H1 (cell line): ENCODE results near the gene DCHS1. TPM values are rescaled to one million over a fixed set of nuclear protein-coding genes. Genes with fewer than 3 reads are reported as not detected.

Experiments
- CTCF ChIA-PET: fragments of 300-600 bp; sonication (Branson Sonifier 250); formaldehyde crosslinking; loops from one replicate; lab custom pipeline; 2021; ENCODE audit not compliant: partially characterized antibody; lab: Charles Lee
- POLR2A ChIA-PET: fragments of 300-600 bp; sonication (Branson Sonifier 250); formaldehyde crosslinking; loops from one replicate; lab custom pipeline; 2021; ENCODE audit warnings: inconsistent platforms; ENCODE audit not compliant: partially characterized antibody; lab: Charles Lee
- DNase-seq, 2 experiments: peaks; one replicate each; pipeline versions ENCODE4 v3.0.0 to v3.0.0-alpha.2; 2010 to 2022; ENCODE audit warnings: low spot score in 2 of 2, low read depth in 1 of 2, mixed read lengths in 1 of 2
- FAIRE-seq: peaks from 2 replicates; lab custom pipeline; 2011; peaks lifted over from hg19 to GRCh38; lab: Jason Lieb, UNC
- H2AFZ ChIP-seq: 2 replicates; pipeline ENCODE4 v1.8.1; 2012; ENCODE audit warnings: low read length, inconsistent platforms
- H2AK5ac ChIP-seq: 2 replicates; pipeline ENCODE4 v1.6.1; 2013; ENCODE audit warnings: low read depth, low read length
- H2BK120ac ChIP-seq: replicated peaks from 2 replicates; pipeline ENCODE3; 2013; ENCODE audit warnings: low read depth, low read length, inconsistent platforms
- H2BK12ac ChIP-seq: 2 replicates; pipeline ENCODE4 v1.6.1; 2013; ENCODE audit warnings: low read depth, low read length
- H2BK15ac ChIP-seq: 2 replicates; pipeline ENCODE4 v1.6.1; 2013; ENCODE audit warnings: low read length
- H2BK20ac ChIP-seq: 2 replicates; pipeline ENCODE4 v1.6.1; 2013; ENCODE audit warnings: low read length
- H2BK5ac ChIP-seq: 2 replicates; pipeline ENCODE4 v1.6.1; 2013; ENCODE audit warnings: low read depth, low read length
- H3K14ac ChIP-seq: 2 replicates; pipeline ENCODE4 v1.6.1; 2013; ENCODE audit warnings: inconsistent platforms; ENCODE audit not compliant: insufficient read length
- H3K18ac ChIP-seq: 2 replicates; pipeline ENCODE4 v1.6.1; 2013; ENCODE audit warnings: low read length; ENCODE audit errors: extremely low read depth
- H3K23ac ChIP-seq: 2 replicates; pipeline ENCODE4 v1.6.1; 2013; ENCODE audit warnings: inconsistent platforms; ENCODE audit not compliant: insufficient read length
- H3K23me2 ChIP-seq: 2 replicates; pipeline ENCODE4 v1.6.1; 2013; ENCODE audit warnings: low read depth, low read length
- H3K27ac ChIP-seq: 2 replicates; pipeline ENCODE4 v1.6.1; 2011; ENCODE audit warnings: low read depth, low read length, inconsistent platforms
- H3K27me3 ChIP-seq, 4 experiments: replicated peaks in 1 of 4; 1 replicate in 1 of 4; 2 replicates in 3 of 4; pipeline versions ENCODE4 v1.6.1 to v1.8.1; 2011 to 2013; ENCODE audit warnings: low read length in 3 of 4, mild to moderate bottlenecking in 3 of 4, inconsistent platforms in 2 of 4, mixed read lengths in 2 of 4, moderate library complexity in 1 of 4; ENCODE audit not compliant: control insufficient read depth in 3 of 4, insufficient read depth in 3 of 4; ENCODE audit errors: extremely low read depth in 1 of 4
- H3K36me3 ChIP-seq, 4 experiments: 2 replicates each; pipeline versions ENCODE4 v1.6.1 to v1.8.1; 2011 to 2013; ENCODE audit warnings: mild to moderate bottlenecking in 4 of 4, low read length in 3 of 4, moderate library complexity in 2 of 4, control low read depth in 1 of 4, inconsistent platforms in 1 of 4; ENCODE audit not compliant: insufficient read depth in 4 of 4, control insufficient read depth in 2 of 4
- H3K4ac ChIP-seq: replicated peaks from 2 replicates; pipeline ENCODE3; 2013; ENCODE audit warnings: low read length, low read depth, mixed read lengths, inconsistent platforms; ENCODE audit not compliant: insufficient read length
- H3K4me1 ChIP-seq, 4 experiments: replicated peaks in 1 of 4; 1 replicate in 1 of 4; 2 replicates in 3 of 4; pipeline versions ENCODE4 v1.6.1 to v1.8.1; 2011 to 2013; ENCODE audit warnings: low read length in 3 of 4, inconsistent platforms in 2 of 4, mixed read lengths in 1 of 4; ENCODE audit not compliant: insufficient read depth in 4 of 4, control insufficient read depth in 3 of 4
- H3K4me2 ChIP-seq, 2 experiments: 2 replicates each; pipeline versions ENCODE4 v1.6.1 to v1.8.1; 2011 to 2013; ENCODE audit warnings: low read depth in 2 of 2, low read length in 2 of 2, control low read depth in 1 of 2, inconsistent platforms in 1 of 2, mild to moderate bottlenecking in 1 of 2; ENCODE audit not compliant: insufficient read depth in 1 of 2
- H3K4me3 ChIP-seq, 4 experiments: fragments of 200-600, 300-600 bp in 1 of 4; sonication (generic), shearing (Covaris generic), sonication (Bioruptor Twin) in 1 of 4; 2 replicates each; pipeline versions ENCODE4 v1.5.1 to v1.8.1; 2011 to 2016; ENCODE audit warnings: low read length in 4 of 4, low read depth in 3 of 4, control low read depth in 2 of 4, inconsistent platforms in 2 of 4, mild to moderate bottlenecking in 2 of 4, mixed read lengths in 1 of 4, moderate library complexity in 1 of 4; ENCODE audit not compliant: insufficient read depth in 2 of 4; ENCODE audit errors: extremely low read depth in 1 of 4
- H3K56ac ChIP-seq: replicated peaks from 2 replicates; pipeline ENCODE3; 2013; ENCODE audit warnings: low read depth, mild to moderate bottlenecking, mixed read lengths, low read length, inconsistent platforms; ENCODE audit not compliant: insufficient read length
- H3K79me1 ChIP-seq: 2 replicates; pipeline ENCODE4 v1.6.1; 2013; ENCODE audit warnings: low read depth, low read length, control low read depth
- H3K79me2 ChIP-seq, 2 experiments: 2 replicates each; pipeline versions ENCODE4 v1.6.1 to v1.8.1; 2012 to 2013; ENCODE audit warnings: low read length in 2 of 2, mild to moderate bottlenecking in 2 of 2, inconsistent platforms in 1 of 2; ENCODE audit not compliant: insufficient read depth in 2 of 2, control insufficient read depth in 1 of 2
- H3K9ac ChIP-seq, 4 experiments: replicated peaks in 1 of 4; 1 replicate in 1 of 4; 2 replicates in 3 of 4; pipeline versions ENCODE4 v1.6.1 to v1.8.1; 2011 to 2013; ENCODE audit warnings: low read depth in 3 of 4, low read length in 3 of 4, control low read depth in 2 of 4, mild to moderate bottlenecking in 2 of 4, moderate library complexity in 2 of 4, inconsistent platforms in 1 of 4; ENCODE audit errors: extremely low read depth in 1 of 4
- H3K9me3 ChIP-seq, 2 experiments: 2 replicates each; pipeline versions ENCODE4 v1.6.1 to v1.8.1; 2012 to 2013; ENCODE audit warnings: mild to moderate bottlenecking in 2 of 2, moderate library complexity in 2 of 2, control low read depth in 1 of 2, inconsistent platforms in 1 of 2, low read depth in 1 of 2, low read length in 1 of 2, mixed read lengths in 1 of 2; ENCODE audit not compliant: insufficient read depth in 2 of 2
- H4K20me1 ChIP-seq, 2 experiments: replicated peaks in 1 of 2; 2 replicates each; pipeline versions ENCODE3 to v1.8.1; 2011 to 2013; ENCODE audit warnings: inconsistent platforms in 2 of 2, low read length in 2 of 2, mild to moderate bottlenecking in 1 of 2; ENCODE audit not compliant: insufficient read depth in 2 of 2, control insufficient read depth in 1 of 2
- H4K5ac ChIP-seq: 2 replicates; pipeline ENCODE4 v1.6.1; 2013; ENCODE audit warnings: low read length, low read depth, mixed read lengths, inconsistent platforms; ENCODE audit not compliant: insufficient read length
- H4K8ac ChIP-seq: 2 replicates; pipeline ENCODE4 v1.8.0; 2013; ENCODE audit warnings: mild to moderate bottlenecking, moderate library complexity, low read length, inconsistent platforms; ENCODE audit not compliant: insufficient read depth; ENCODE audit errors: extremely low read depth
- H4K91ac ChIP-seq: replicated peaks from 2 replicates; pipeline ENCODE3; 2013; ENCODE audit warnings: low read length, mixed read lengths, inconsistent platforms; ENCODE audit not compliant: insufficient read length
- ASH2L ChIP-seq: fragments of 200-600, 300-600 bp; sonication (generic); IDR thresholded peaks from one replicate; pipeline ENCODE4 v1.7.1; 2017; ENCODE audit warnings: low read length
- ATF2 ChIP-seq: IDR thresholded peaks from 2 replicates; pipeline ENCODE4 v1.6.1; 2012; ENCODE audit warnings: low read length, inconsistent platforms
- BACH1 ChIP-seq: IDR thresholded peaks from 2 replicates; pipeline ENCODE4 v1.6.1; 2012; ENCODE audit warnings: low read length, improper control_type of control experiment
- CREB1 ChIP-seq: IDR thresholded peaks from 2 replicates; pipeline ENCODE4 v1.6.1; 2012; ENCODE audit warnings: inconsistent platforms
- FOSL1 ChIP-seq: IDR thresholded peaks from 2 replicates; pipeline ENCODE4 v1.6.1; 2011; ENCODE audit warnings: mild to moderate bottlenecking, low read depth, low read length, moderate library complexity; ENCODE audit not compliant: insufficient read depth
- HDAC6 ChIP-seq: IDR thresholded peaks from one replicate; pipeline ENCODE4 v1.7.1; 2012; ENCODE audit warnings: low read depth, mild to moderate bottlenecking, inconsistent platforms, low read length, moderate library complexity
- MAFK ChIP-seq: IDR thresholded peaks from 2 replicates; pipeline ENCODE4 v1.6.1; 2012; ENCODE audit warnings: low read depth, mild to moderate bottlenecking, improper control_type of control experiment, low read length
- POU5F1 ChIP-seq: IDR thresholded peaks from 2 replicates; pipeline ENCODE4 v1.6.1; 2011; ENCODE audit warnings: low read depth, mild to moderate bottlenecking, low read length, moderate library complexity
- RAD21 ChIP-seq, 2 experiments: IDR thresholded peaks in 1 of 2; conservative IDR thresholded peaks in 1 of 2; 2 replicates each; pipeline ENCODE4 v1.6.1; 2011; ENCODE audit warnings: low read depth in 2 of 2, low read length in 2 of 2, improper control_type of control experiment in 1 of 2, inconsistent platforms in 1 of 2, mild to moderate bottlenecking in 1 of 2, moderate library complexity in 1 of 2
- RFX5 ChIP-seq: IDR thresholded peaks from 2 replicates; pipeline ENCODE4 v1.6.1; 2011; ENCODE audit warnings: low read depth, low read length, improper control_type of control experiment, borderline replicate concordance
- SIX5 ChIP-seq: IDR thresholded peaks from 2 replicates; pipeline ENCODE4 v1.6.1; 2011; ENCODE audit warnings: mild to moderate bottlenecking, low read depth, low read length
- WGBS, 2 experiments: shearing (Covaris generic) in 1 of 2; methylation state at CpG; one replicate each; pipeline versions ENCODE4 v1.1.6 to v1.1.7; 2013 to 2015; ENCODE audit warnings: low lambda C conversion rate in 2 of 2, mixed read lengths in 2 of 2, inconsistent platforms in 1 of 2, low coverage in 1 of 2, missing lambda C conversion rate in 1 of 2; ENCODE audit not compliant: insufficient replicate concordance in 2 of 2, insufficient coverage in 1 of 2, insufficient read length in 1 of 2; ENCODE audit errors: extremely low coverage in 1 of 2, missing lambda C conversion rate in 1 of 2; 5-methylcytosine and 5-hydroxymethylcytosine counted together
- polyA plus RNA-seq, 7 experiments: library from polyadenylated mRNA; depleted of rRNA in 3 of 7; stranded (reverse) in 5 of 7; unstranded in 2 of 7; fragments of >200 nt in 5 of 7; fragments of 200-250 nt in 2 of 7; gene quantifications; 1 replicate in 5 of 7; 2 replicates in 1 of 7; 4 replicates in 1 of 7; pipeline versions ENCODE4 v1.2.1 to v1.2.3, GENCODE V29; 2011 to 2013; ENCODE audit warnings: missing spikeins in 2 of 7, mixed read lengths in 2 of 7
- total RNA-seq: library from RNA; stranded (reverse); fragmentation: NEBNext Ultra II Directional; extraction: Animal tissue kit (Norgen Biotek cat#: 25700); gene quantifications from 2 replicates; pipeline ENCODE4 v1.2.1, GENCODE V29; 2021
- TF ChIP-seq, protein P1 (sequence below): IDR thresholded peaks from 2 replicates; pipeline ENCODE4 v1.6.1; 2012; ENCODE audit warnings: inconsistent platforms

Gene DCHS1
- total and polyA plus RNA-seq, 2 of the 8 experiments (the other 6 are each of a cell fraction or from before 2014, with no cell fraction given): 8.2 to 10.5 TPM

DNA sequence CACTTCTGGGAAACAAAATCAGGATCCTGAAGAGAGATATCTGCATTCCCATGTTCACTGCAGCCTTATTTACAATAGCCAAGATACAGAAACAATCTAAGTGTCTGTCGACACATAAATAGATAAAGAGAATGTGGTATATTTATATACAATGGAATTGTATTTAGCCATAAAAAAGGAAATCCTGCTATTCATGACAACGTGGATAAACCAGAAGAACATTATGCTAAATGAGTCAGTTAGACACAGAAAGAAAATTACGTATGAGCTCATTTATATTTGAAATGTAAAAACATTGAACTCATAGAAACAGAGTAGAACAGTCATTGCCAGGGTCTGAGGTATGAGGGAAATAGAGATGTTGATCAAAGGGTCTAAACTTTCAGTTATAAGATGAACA is 21.4 kb upstream of the DCHS1 start:
- Histone ChIP-seq H2BK12ac (no peak overlapping the region), H3K27me3 (no peaks in the 10 kb centered on the region; a peak in 2 of 7 replicates), H3K18ac (no peak overlapping the region), H4K8ac (no peak overlapping the region), H3K36me3 (peaks cover 9 to 19% (median 14%) of the 10 kb centered on the region in 4 experiments; a peak in 7 of 8 replicates), H2BK5ac (no peak overlapping the region), H2AFZ (no peak overlapping the region), H2AK5ac (no peak overlapping the region), H4K5ac (no peak overlapping the region), H3K79me2 (peaks cover 0 to 12% of the 10 kb centered on the region in 2 experiments; a peak in 2 of 4 replicates), H3K79me1 (no peaks in the 10 kb centered on the region), H4K91ac (no peak overlapping the region), H3K4ac (no peak overlapping the region), H3K9ac (peak overlapping the region in 1 of 4 experiments; percentile 34; a peak in 1 of 7 replicates), H4K20me1 (peaks cover 0 to 6% of the 10 kb centered on the region in 2 experiments), H3K4me1 (peaks cover 0 to 5% (median 1%) of the 10 kb centered on the region in 4 experiments; a peak in 2 of 7 replicates), H2BK15ac (no peak overlapping the region), H2BK120ac (no peak overlapping the region), H2BK20ac (no peak overlapping the region), H3K23me2 (peaks cover 2% of the 10 kb centered on the region; the same call in 1 of the 2 replicates), H3K4me3 (no peak overlapping the region), H3K23ac (no peak overlapping the region), H3K14ac (no peak overlapping the region), H3K4me2 (no peak overlapping the region), H3K56ac (no peak overlapping the region), H3K27ac (no peak overlapping the region), H3K9me3 (no peaks in the 10 kb centered on the region)
- FAIRE-seq (no peak), DNase-seq (no peak)
- WGBS, 2 experiments: 81% methylated on average over 3 of the region's 3 CpGs; no CpG with 5 or more reads in 1 of the 2 experiments
- POLR2A ChIA-PET: interaction anchor here (1.5 kb wide), 1 partner anchor 9 kb away, joined by 7 read pairs; no protein-coding TSS in a partner anchor
- CTCF ChIA-PET: interaction anchor here (0.7 to 1.3 kb wide), 2 partner anchors 9 to 146 kb away, joined by 3 to 5 read pairs; no protein-coding TSS in a partner anchor
- TF ChIP-seq RFX5 (no peak), BACH1 (no peak), SIX5 (no peak), POU5F1 (no peak), ASH2L (no peak), MAFK (no peak), RAD21 (IDR thresholded peaks at IDR 0.05 in 1 of 2, conservative IDR thresholded peaks at IDR 0.05 in 1 of 2; ENCODE audit: low read depth in 2 of 2, low read length in 2 of 2) (no peak), FOSL1 (no peak), HDAC6 (no peak), CREB1 (no peak), ATF2 (no peak)
- TF ChIP-seq, protein P1, sequence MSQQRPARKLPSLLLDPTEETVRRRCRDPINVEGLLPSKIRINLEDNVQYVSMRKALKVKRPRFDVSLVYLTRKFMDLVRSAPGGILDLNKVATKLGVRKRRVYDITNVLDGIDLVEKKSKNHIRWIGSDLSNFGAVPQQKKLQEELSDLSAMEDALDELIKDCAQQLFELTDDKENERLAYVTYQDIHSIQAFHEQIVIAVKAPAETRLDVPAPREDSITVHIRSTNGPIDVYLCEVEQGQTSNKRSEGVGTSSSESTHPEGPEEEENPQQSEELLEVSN: no peak
